MM.1S (cell line): Measurements from ENCODE around the gene HBP1.

Source experiments
- DNase-seq: peaks from one replicate; pipeline ENCODE4 v3.0.0-alpha.2; 2015
- H2AFZ ChIP-seq: fragments of 300-600 bp; sonication (generic); 2 replicates; pipeline ENCODE4 v1.6.0; 2016; ENCODE audit warnings: antibody characterized with exemption, low read length
- H3F3A ChIP-seq: fragments of 300-600 bp; sonication (generic); 2 replicates; pipeline ENCODE4 v1.6.1; 2016; ENCODE audit warnings: mild to moderate bottlenecking, antibody characterized with exemption, low read length, moderate library complexity, mixed read lengths; ENCODE audit not compliant: insufficient read depth
- H3K27ac ChIP-seq: fragments of 300-600 bp; sonication (generic); 2 replicates; pipeline ENCODE4 v1.5.1; 2016; ENCODE audit warnings: mild to moderate bottlenecking, low read length
- H3K27me3 ChIP-seq: fragments of 300-600 bp; sonication (generic); replicated peaks from 2 replicates; pipeline ENCODE4 v1.6.0; 2016; ENCODE audit warnings: low read length; ENCODE audit not compliant: insufficient read depth
- H3K36me3 ChIP-seq: fragments of 300-600 bp; sonication (generic); replicated peaks from 2 replicates; pipeline ENCODE4 v1.6.1; 2016; ENCODE audit warnings: mild to moderate bottlenecking, low read length, mixed read lengths; ENCODE audit not compliant: insufficient read depth
- H3K4me1 ChIP-seq: fragments of 300-600 bp; sonication (generic); 2 replicates; pipeline ENCODE4 v1.6.1; 2016; ENCODE audit warnings: low read length, mixed read lengths
- H3K4me2 ChIP-seq: fragments of 300-600 bp; sonication (generic); 2 replicates; pipeline ENCODE4 v1.6.0; 2016; ENCODE audit warnings: low read depth, low read length
- H3K4me3 ChIP-seq: fragments of 300-600 bp; sonication (generic); 2 replicates; pipeline ENCODE4 v1.5.1; 2016; ENCODE audit warnings: low read length, mixed read lengths
- H3K79me2 ChIP-seq: fragments of 300-600 bp; sonication (generic); 2 replicates; pipeline ENCODE4 v1.6.1; 2016; ENCODE audit warnings: mixed run types, low read length, mixed read lengths
- H3K9ac ChIP-seq: fragments of 300-600 bp; sonication (generic); 2 replicates; pipeline ENCODE4 v1.6.1; 2016; ENCODE audit warnings: low read length, mixed read lengths
- H3K9me2 ChIP-seq: fragments of 300-600 bp; sonication (generic); replicated peaks from 2 replicates; pipeline ENCODE4 v1.6.1; 2016; ENCODE audit warnings: mild to moderate bottlenecking, low read length, mixed read lengths; ENCODE audit not compliant: insufficient read depth
- H3K9me3 ChIP-seq: fragments of 300-600 bp; sonication (generic); replicated peaks from 2 replicates; pipeline ENCODE4 v1.6.1; 2016; ENCODE audit warnings: mild to moderate bottlenecking, low read length, mixed read lengths; ENCODE audit not compliant: insufficient read depth
- H4K20me1 ChIP-seq: fragments of 300-600 bp; sonication (generic); 2 replicates; pipeline ENCODE4 v1.6.1; 2016; ENCODE audit warnings: mild to moderate bottlenecking, low read length, moderate library complexity, mixed read lengths; ENCODE audit not compliant: insufficient read depth
- CTCF ChIP-seq: fragments of 300-600 bp; sonication (generic); IDR thresholded peaks from 2 replicates; pipeline ENCODE4 v1.5.1; 2016; ENCODE audit warnings: antibody characterized with exemption, low read length, mixed read lengths
- EZH2 ChIP-seq: fragments of 300-600 bp; sonication (generic); optimal IDR thresholded peaks from 2 replicates; pipeline ENCODE3; 2017; ENCODE audit warnings: low read depth, mild to moderate bottlenecking, antibody characterized with exemption, low read length, mixed read lengths
- EZH2phosphoT487 ChIP-seq: fragments of 300-600 bp; sonication (generic); IDR thresholded peaks from 2 replicates; pipeline ENCODE4 v1.6.1; 2018; ENCODE audit warnings: antibody characterized with exemption, low read length

Gene HBP1

DNA sequence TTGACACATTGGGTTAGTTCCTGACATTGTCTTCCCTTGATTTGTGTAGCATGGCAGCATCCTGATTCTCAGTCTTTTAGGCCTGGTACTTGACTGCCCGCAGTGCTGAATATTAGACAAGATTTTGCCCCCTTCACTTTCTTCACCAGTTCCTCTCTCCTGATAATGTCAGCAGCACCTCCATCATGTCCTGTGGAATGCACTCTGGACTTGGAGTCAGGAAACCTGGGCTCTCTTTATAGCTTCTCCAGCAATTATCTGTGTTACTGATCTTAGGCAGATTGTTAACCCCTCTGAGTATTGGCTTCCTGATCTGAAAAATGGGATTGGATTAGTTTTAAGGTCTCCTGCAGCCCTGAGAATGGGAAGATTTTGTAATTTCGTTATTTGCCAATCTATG, 19.0 kb downstream of the HBP1 start:
- H3F3A ChIP-seq, result no peaks in the 10 kb centered on the region
- H3K36me3 ChIP-seq, result peaks cover 8% of the 10 kb centered on the region; the same call in 1 of the 2 replicates
- no peak overlapping the region for H3K9ac ChIP-seq
- H3K79me2 ChIP-seq, result no peaks in the 10 kb centered on the region
- no peak overlapping the region for H3K4me2 ChIP-seq
- no peak overlapping the region for H3K27ac ChIP-seq
- H3K27me3 ChIP-seq, result no peaks in the 10 kb centered on the region
- no peak for DNase-seq
- H3K9me2 ChIP-seq, result no peaks in the 10 kb centered on the region
- no peaks in the 10 kb centered on the region for H3K4me1 ChIP-seq
- no peaks in the 10 kb centered on the region for H4K20me1 ChIP-seq
- H2AFZ ChIP-seq, result no peak overlapping the region
- no peaks in the 10 kb centered on the region for H3K9me3 ChIP-seq
- no peak overlapping the region for H3K4me3 ChIP-seq
- TF ChIP-seq CTCF (no peak), EZH2 (no peak), EZH2phosphoT487 (no peak)

GRCh38 chr7:107190090-107190489, 21.3 kb downstream of the HBP1 start:
- Histone ChIP-seq H3K36me3 (no peaks in the 10 kb centered on the region; the same call in 1 of the 2 replicates), H3K4me3 (no peak overlapping the region), H4K20me1 (no peaks in the 10 kb centered on the region), H3F3A (no peaks in the 10 kb centered on the region), H3K79me2 (no peaks in the 10 kb centered on the region), H3K4me1 (no peaks in the 10 kb centered on the region), H3K9me2 (no peaks in the 10 kb centered on the region), H3K4me2 (no peak overlapping the region), H2AFZ (no peak overlapping the region), H3K9ac (no peak overlapping the region), H3K27me3 (no peaks in the 10 kb centered on the region), H3K9me3 (no peaks in the 10 kb centered on the region), H3K27ac (no peak overlapping the region)
- DNase-seq, result no peak
- TF ChIP-seq EZH2phosphoT487, result no peak
- no peak for TF ChIP-seq CTCF
- TF ChIP-seq EZH2, result no peak

- Histone ChIP-seq H4K20me1 (no peaks in the 10 kb centered on the region), H3K36me3 (no peaks in the 10 kb centered on the region; the same call in 1 of the 2 replicates), H3K9me3 (no peaks in the 10 kb centered on the region), H2AFZ (no peak overlapping the region), H3K4me3 (no peak overlapping the region), H3K9me2 (no peaks in the 10 kb centered on the region), H3K27me3 (no peaks in the 10 kb centered on the region), H3K4me2 (no peak overlapping the region), H3K27ac (no peak overlapping the region), H3F3A (no peaks in the 10 kb centered on the region), H3K79me2 (no peaks in the 10 kb centered on the region), H3K9ac (no peak overlapping the region), H3K4me1 (no peaks in the 10 kb centered on the region)
- no peak for TF ChIP-seq EZH2
- TF ChIP-seq CTCF, result peak; percentile 13; the same call in 1 of the 2 replicates
- DNase-seq, result no peak
Measured at GRCh38 chr7:107194052-107194451, 25.2 kb downstream of the HBP1 start.
